Epithelial cell of esophagus (primary cell): ENCODE measurements around the gene TTLL3.
"Not testable (repeated sequence)": the region's sequence is repeated elsewhere in the genome, so short reads cannot be mapped to it uniquely, and the experiment has no call there.

Source experiments
- DNase-seq: peaks from one replicate; pipeline ENCODE4 v3.0.0; 2010; ENCODE audit warnings: low read depth
- H3K4me3 ChIP-seq: 2 replicates; pipeline ENCODE4 v1.5.1; 2011; ENCODE audit warnings: mild to moderate bottlenecking, low read length, control low read depth
- CTCF ChIP-seq: IDR thresholded peaks from 2 replicates; pipeline ENCODE4 v1.5.1; 2011; ENCODE audit warnings: low read depth, mild to moderate bottlenecking, low read length, control low read depth, inconsistent platforms; ENCODE audit not compliant: insufficient read depth; ENCODE audit errors: missing control alignments

The TTLL3 gene

GRCh38 chr3:9838856-9839255 is 28.8 kb downstream of the TTLL3 start:
- H3K4me3 ChIP-seq: no peak overlapping the region
- DNase-seq: no peak
- TF ChIP-seq CTCF: no peak

- no peak for DNase-seq
- no peak for TF ChIP-seq CTCF
- no peak overlapping the region for H3K4me3 ChIP-seq
Observed at GRCh38 chr3:9841015-9841414, 31.0 kb downstream of the TTLL3 start.

- TF ChIP-seq CTCF: no peak
- peak; percentile 96 for DNase-seq
- peak within 1 kb of the TSS; percentile 88 for H3K4me3 ChIP-seq
Observed at GRCh38 chr3:9843715-9844438, 33.8 kb downstream of the TTLL3 start, which contains the start of gene RPUSD3. Gene RPUSD3, minus strand, starts transcription at chr3:9844008. Its CDS starts 18 bp downstream, at chr3:9843990.

GRCh38 chr3:9846231-9846630 is 36.2 kb downstream of the TTLL3 start:
- no peak for TF ChIP-seq CTCF
- no peak for DNase-seq
- no peak overlapping the region for H3K4me3 ChIP-seq

GRCh38 chr3:9846931-9847488 is 36.9 kb downstream of the TTLL3 start:
- DNase-seq: no peak
- TF ChIP-seq CTCF: no peak
- no peak overlapping the region for H3K4me3 ChIP-seq

GRCh38 chr3:9847870-9848269 is 37.8 kb downstream of the TTLL3 start:
- DNase-seq, H3K4me3 ChIP-seq: not testable (repeated sequence)

GRCh38 chr3:9848860-9849259 is 38.8 kb downstream of the TTLL3 start:
- DNase-seq: peak; percentile 45
- peak; percentile 50 for TF ChIP-seq CTCF
- H3K4me3 ChIP-seq: not testable (repeated sequence)

- DNase-seq, H3K4me3 ChIP-seq: not testable (repeated sequence)
Observed at GRCh38 chr3:9851383-9851782, 41.3 kb downstream of the TTLL3 start.

GRCh38 chr3:9851926-9852325 is 41.9 kb downstream of the TTLL3 start:
- DNase-seq, H3K4me3 ChIP-seq: not testable (repeated sequence)
